GM23338 (cell line): ENCODE measurements around the gene FRK. TPM values are rescaled to one million over a fixed set of nuclear protein-coding genes. Genes with fewer than 3 reads are reported as not detected.

Source experiments
- ATAC-seq: fragments of 200-7000 bp; cut with Tn5 transposase; 3 replicates; pipeline ENCODE4 v1.9.1; 2020
- DNase-seq: peaks from one replicate; pipeline ENCODE4 v3.0.0-alpha.2; 2015; ENCODE audit warnings: low spot score
- H2AFZ ChIP-seq: fragments of 200-600 bp; sonication (generic); 2 replicates; pipeline ENCODE4 v1.8.0; 2016; ENCODE audit warnings: antibody characterized with exemption, mild to moderate bottlenecking, moderate library complexity
- H3F3A ChIP-seq: fragments of 200-600 bp; sonication (generic); replicated peaks from 2 replicates; pipeline ENCODE4 v1.8.0; 2017; ENCODE audit warnings: antibody characterized with exemption, mixed run types, low read depth
- H3K27ac ChIP-seq: fragments of 200-600 bp; sonication (generic); 2 replicates; pipeline ENCODE4 v1.6.1; 2016; ENCODE audit warnings: low read depth
- H3K27me3 ChIP-seq: fragments of 200-600 bp; sonication (generic); 2 replicates; pipeline ENCODE4 v1.8.0; 2016; ENCODE audit warnings: mild to moderate bottlenecking, mixed run types, moderate library complexity; ENCODE audit not compliant: insufficient read depth
- H3K36me3 ChIP-seq: fragments of 200-600 bp; sonication (generic); 2 replicates; pipeline ENCODE4 v1.8.0; 2016; ENCODE audit warnings: mild to moderate bottlenecking; ENCODE audit not compliant: insufficient read depth
- H3K4me1 ChIP-seq: fragments of 200-600 bp; sonication (generic); 2 replicates; pipeline ENCODE4 v1.8.0; 2016; ENCODE audit warnings: mild to moderate bottlenecking, moderate library complexity; ENCODE audit not compliant: insufficient read depth
- H3K4me2 ChIP-seq: fragments of 200-600 bp; sonication (generic); 2 replicates; pipeline ENCODE4 v1.7.1; 2017; ENCODE audit warnings: mixed run types
- H3K4me3 ChIP-seq: fragments of 200-600 bp; sonication (generic); 2 replicates; pipeline ENCODE4 v1.6.1; 2016; ENCODE audit warnings: mixed run types
- H3K79me2 ChIP-seq: fragments of 200-600 bp; sonication (generic); replicated peaks from 2 replicates; pipeline ENCODE4 v1.8.0; 2017; ENCODE audit warnings: mild to moderate bottlenecking; ENCODE audit not compliant: insufficient read depth
- H3K9me2 ChIP-seq: fragments of 200-600 bp; sonication (generic); 2 replicates; pipeline ENCODE4 v1.8.0; 2017; ENCODE audit not compliant: insufficient read depth
- H4K20me1 ChIP-seq: fragments of 200-600 bp; sonication (generic); replicated peaks from 2 replicates; pipeline ENCODE4 v1.8.0; 2017; ENCODE audit warnings: mild to moderate bottlenecking; ENCODE audit not compliant: insufficient read depth
- H3K27ac Mint-ChIP-seq: 2 replicates; pipeline ENCODE4 v1.8.0; 2020; ENCODE audit warnings: inconsistent platforms, mild to moderate bottlenecking, moderate library complexity, mixed read lengths
- H3K27me3 Mint-ChIP-seq: 3 replicates; pipeline ENCODE4 v1.8.0; 2022; ENCODE audit warnings: low read depth, mild to moderate bottlenecking, moderate library complexity, mixed read lengths, inconsistent platforms; ENCODE audit not compliant: insufficient read depth, poor library complexity
- H3K36me3 Mint-ChIP-seq: 3 replicates; pipeline ENCODE4 v1.8.0; 2021; ENCODE audit warnings: low read depth, mild to moderate bottlenecking, inconsistent platforms, moderate library complexity, mixed read lengths
- H3K4me1 Mint-ChIP-seq: 3 replicates; pipeline ENCODE4 v1.8.0; 2020; ENCODE audit warnings: mild to moderate bottlenecking, inconsistent platforms, mixed read lengths
- H3K4me3 Mint-ChIP-seq: 3 replicates; pipeline ENCODE4 v1.8.0; 2021; ENCODE audit warnings: moderate library complexity, mild to moderate bottlenecking, inconsistent platforms, mixed read lengths
- H3K9me3 Mint-ChIP-seq: 3 replicates; pipeline ENCODE4 v1.8.0; 2020; ENCODE audit warnings: moderate library complexity, mild to moderate bottlenecking, inconsistent platforms, mixed read lengths
- CTCF ChIP-seq, 2 experiments: fragments of 200-600 bp in 1 of 2; sonication (generic) in 1 of 2; conservative IDR thresholded peaks; 2 replicates each; pipeline versions ENCODE4 v1.5.1 to v1.6.1; 2016 to 2017; ENCODE audit warnings: antibody characterized with exemption in 2 of 2, low read depth in 2 of 2, mild to moderate bottlenecking in 2 of 2, moderate library complexity in 1 of 2
- ETS1 ChIP-seq: IDR thresholded peaks from 2 replicates; pipeline ENCODE4 v1.6.1; 2016; ENCODE audit warnings: antibody characterized with exemption
- EZH2 ChIP-seq: fragments of 200-600 bp; sonication (generic); IDR thresholded peaks from one replicate; pipeline ENCODE4 v1.8.0; 2017; ENCODE audit warnings: antibody characterized with exemption, mild to moderate bottlenecking, low read depth; ENCODE audit not compliant: unreplicated experiment
- EZH2phosphoT487 ChIP-seq: fragments of 200-600 bp; sonication (generic); IDR thresholded peaks from one replicate; pipeline ENCODE4 v1.8.1; 2018; ENCODE audit warnings: antibody characterized with exemption; ENCODE audit not compliant: unreplicated experiment
- NANOG ChIP-seq: IDR thresholded peaks from 2 replicates; pipeline ENCODE4 v1.6.1; 2016; ENCODE audit warnings: antibody characterized with exemption, borderline replicate concordance
- POLR2AphosphoS5 ChIP-seq: IDR thresholded peaks from 2 replicates; pipeline ENCODE4 v1.6.1; 2016; ENCODE audit warnings: antibody characterized with exemption, low read depth
- STAT1 ChIP-seq: IDR thresholded peaks from one replicate; pipeline ENCODE4 v1.6.1; 2016; ENCODE audit warnings: antibody characterized with exemption; ENCODE audit not compliant: unreplicated experiment
- ZNF114 ChIP-seq: fragments of 250-450 bp; sonication (Bioruptor Pico); IDR thresholded peaks from 2 replicates; pipeline ENCODE4 v1.5.0; 2020; ENCODE audit warnings: mild to moderate bottlenecking, moderate library complexity
- ZNF331 ChIP-seq: fragments of 250-450 bp; sonication (Bioruptor Pico); IDR thresholded peaks from 2 replicates; pipeline ENCODE4 v1.5.0; 2020; ENCODE audit warnings: low read depth, mild to moderate bottlenecking, moderate library complexity
- polyA plus RNA-seq: library from polyadenylated mRNA; unstranded; fragments of >200 nt; fragmentation: Nextera tagmentation; extraction: Ambion mirVana; gene quantifications from 2 replicates; pipeline ENCODE4 v1.2.1, GENCODE V29; 2016
- total RNA-seq: library from RNA; depleted of rRNA; stranded (reverse); fragments of >200 nt; shearing (Covaris generic); gene quantifications from 2 replicates; pipeline ENCODE4 v1.2.3, GENCODE V29; 2014

FRK gene
- total and polyA plus RNA-seq, 2 experiments from 2014 or later = 0.06 to 0.24 TPM

GRCh38 chr6:116066789-116067188 lies 6.1 kb upstream of the FRK start:
- Histone ChIP-seq H3K4me2 (no peak overlapping the region), H3K27me3 (no peaks in the 10 kb centered on the region), H3K27ac (no peak overlapping the region), H3K36me3 (no peaks in the 10 kb centered on the region), H3F3A (no peaks in the 10 kb centered on the region), H3K4me3 (no peak overlapping the region), H3K4me1 (peaks cover 9% of the 10 kb centered on the region), H3K79me2 (no peaks in the 10 kb centered on the region), H4K20me1 (no peaks in the 10 kb centered on the region), H3K9me2 (no peaks in the 10 kb centered on the region), H2AFZ (0 out of 2 replicates have a peak overlapping the region, but pooled peaks have one; percentile 15)
- Mint-ChIP-seq H3K4me1 (peaks cover 16% of the 10 kb centered on the region), H3K27ac (peak overlapping the region; percentile 3; the same call in 1 of the 2 replicates), H3K4me3 (no peak overlapping the region), H3K36me3 (no peaks in the 10 kb centered on the region), H3K9me3 (no peaks in the 10 kb centered on the region), H3K27me3 (no peaks in the 10 kb centered on the region)
- ATAC-seq (no peak), DNase-seq (no peak)
- TF ChIP-seq ZNF331 (CRISPR knock-in tag) = no peak
- no peak for TF ChIP-seq STAT1

GRCh38 chr6:116064666-116065065 lies 4.0 kb upstream of the FRK start:
- Mint-ChIP-seq H3K27me3 (peaks cover 5% of the 10 kb centered on the region), H3K36me3 (no peaks in the 10 kb centered on the region), H3K4me3 (no peak overlapping the region; the same call in 2 of the 3 replicates), H3K4me1 (peaks cover 22% of the 10 kb centered on the region), H3K27ac (peak overlapping the region; percentile 19; the same call in 1 of the 2 replicates), H3K9me3 (no peaks in the 10 kb centered on the region)
- H3K4me3 ChIP-seq = no peak overlapping the region
- no peak for ATAC-seq
- H3K27me3 ChIP-seq = no peaks in the 10 kb centered on the region
- no peaks in the 10 kb centered on the region for H3K36me3 ChIP-seq
- peak overlapping the region; percentile 34; the same call in 1 of the 2 replicates for H2AFZ ChIP-seq
- peaks cover 9% of the 10 kb centered on the region for H3K4me1 ChIP-seq
- no peaks in the 10 kb centered on the region for H4K20me1 ChIP-seq
- H3K9me2 ChIP-seq = no peaks in the 10 kb centered on the region
- no peak for DNase-seq
- peak overlapping the region; percentile 15; the same call in 1 of the 2 replicates for H3K4me2 ChIP-seq
- H3K79me2 ChIP-seq = no peaks in the 10 kb centered on the region
- H3K27ac ChIP-seq = no peak overlapping the region
- TF ChIP-seq EZH2phosphoT487 (no peak), CTCF (conservative IDR thresholded peaks at IDR 0.05; ENCODE audit: low read depth in 2 of 2) (no peak), EZH2 (no peak), NANOG (no peak), ETS1 (no peak), POLR2AphosphoS5 (no peak), STAT1 (no peak), ZNF114 (no peak)
- H3F3A ChIP-seq = no peaks in the 10 kb centered on the region
